Amniotic epithelial cell (primary cell): ENCODE data around the gene SOX30.
A peak's percentile ranks its signal among the peaks of the same experiment; 100 is the strongest.
"Not testable (repeated sequence)": the region's sequence is repeated elsewhere in the genome, so short reads cannot be mapped to it uniquely, and the experiment has no call there.

Experiments used
- DNase-seq: peaks from one replicate; pipeline ENCODE4 v3.0.0-alpha.2; 2010; ENCODE audit warnings: low read depth

The SOX30 gene

DNA sequence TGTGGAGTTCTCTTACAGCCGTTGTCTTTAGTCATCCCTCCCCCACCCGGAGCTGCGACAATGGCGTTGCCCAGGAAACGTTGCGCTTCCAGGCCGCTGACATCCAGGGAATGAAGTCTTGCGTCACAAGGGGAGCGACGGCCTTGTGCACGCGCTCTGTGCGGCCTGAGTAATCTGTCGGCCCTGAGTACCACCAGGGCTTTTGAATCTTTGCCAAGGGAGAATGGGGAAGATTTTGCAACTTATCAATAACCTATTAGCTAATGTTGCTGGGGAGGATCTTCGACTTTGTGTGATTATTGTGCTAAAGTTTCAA, at the start of gene SOX30:
SOX30 (minus strand) TSS at position 62 of the 316 bp plus-strand sequence. CDS start 360 bp downstream, outside the sequence.
- no peak for DNase-seq

DNA sequence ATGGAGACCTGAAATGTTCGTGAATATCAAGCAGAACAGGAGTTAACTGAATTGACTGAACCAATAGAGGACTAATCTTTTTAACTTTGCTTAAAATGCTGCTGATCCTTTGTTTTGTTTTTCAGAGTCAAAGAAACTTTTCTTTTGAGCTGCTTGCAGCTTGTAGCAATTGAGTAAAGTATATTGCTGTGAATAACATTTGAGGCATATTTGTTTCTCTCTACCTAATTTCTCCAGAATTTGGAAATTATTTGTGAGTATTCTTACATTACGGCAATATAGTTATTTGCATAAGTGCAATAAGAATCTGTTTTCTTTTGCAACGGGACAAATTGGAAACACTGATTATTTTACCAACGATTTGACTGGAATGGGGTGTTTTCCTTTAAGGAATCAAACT, 46.4 kb upstream of the SOX30 start:
- not testable (repeated sequence) for DNase-seq

DNA sequence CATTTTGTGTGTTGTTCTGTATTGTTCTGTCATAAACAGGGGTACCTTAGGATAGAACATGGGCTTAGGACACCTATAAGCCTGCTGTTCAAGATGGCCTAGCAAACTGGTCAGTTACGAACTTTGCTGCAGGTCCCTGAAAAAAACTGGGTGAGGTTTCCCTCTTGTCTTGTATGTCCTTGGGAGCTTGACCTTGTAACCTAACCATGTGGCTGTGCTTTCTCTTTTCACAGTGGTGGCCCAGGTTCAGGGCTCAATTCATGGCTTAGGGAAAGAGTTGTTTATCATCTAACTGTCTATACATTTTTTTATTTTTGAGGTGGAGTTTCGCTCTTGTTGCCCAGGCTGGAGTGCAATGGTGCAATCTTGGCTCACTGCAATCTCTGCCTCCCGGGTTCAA, 43.9 kb upstream of the SOX30 start:
- not testable (repeated sequence) for DNase-seq

DNA sequence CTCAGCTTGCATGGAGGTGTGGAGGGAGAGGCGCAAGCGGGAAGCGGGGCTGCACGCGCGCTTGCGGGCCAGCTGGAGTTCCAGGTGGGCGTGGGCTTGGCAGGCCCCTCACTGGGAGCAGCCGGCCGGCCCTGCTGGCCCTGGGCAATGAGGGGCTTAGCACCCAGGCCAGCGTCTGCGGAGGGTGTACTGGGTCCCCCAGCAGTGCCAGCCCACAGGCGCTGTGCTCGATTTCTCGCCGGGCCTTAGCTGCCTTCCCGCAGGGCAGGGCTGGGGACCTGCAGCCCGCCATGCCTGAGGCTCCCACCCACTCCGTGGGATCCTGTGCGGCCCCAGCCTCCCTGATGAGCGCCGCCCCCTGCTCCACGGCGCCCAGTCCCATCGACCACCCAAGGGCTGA, 41.6 kb upstream of the SOX30 start:
- DNase-seq = not testable (repeated sequence)

DNA sequence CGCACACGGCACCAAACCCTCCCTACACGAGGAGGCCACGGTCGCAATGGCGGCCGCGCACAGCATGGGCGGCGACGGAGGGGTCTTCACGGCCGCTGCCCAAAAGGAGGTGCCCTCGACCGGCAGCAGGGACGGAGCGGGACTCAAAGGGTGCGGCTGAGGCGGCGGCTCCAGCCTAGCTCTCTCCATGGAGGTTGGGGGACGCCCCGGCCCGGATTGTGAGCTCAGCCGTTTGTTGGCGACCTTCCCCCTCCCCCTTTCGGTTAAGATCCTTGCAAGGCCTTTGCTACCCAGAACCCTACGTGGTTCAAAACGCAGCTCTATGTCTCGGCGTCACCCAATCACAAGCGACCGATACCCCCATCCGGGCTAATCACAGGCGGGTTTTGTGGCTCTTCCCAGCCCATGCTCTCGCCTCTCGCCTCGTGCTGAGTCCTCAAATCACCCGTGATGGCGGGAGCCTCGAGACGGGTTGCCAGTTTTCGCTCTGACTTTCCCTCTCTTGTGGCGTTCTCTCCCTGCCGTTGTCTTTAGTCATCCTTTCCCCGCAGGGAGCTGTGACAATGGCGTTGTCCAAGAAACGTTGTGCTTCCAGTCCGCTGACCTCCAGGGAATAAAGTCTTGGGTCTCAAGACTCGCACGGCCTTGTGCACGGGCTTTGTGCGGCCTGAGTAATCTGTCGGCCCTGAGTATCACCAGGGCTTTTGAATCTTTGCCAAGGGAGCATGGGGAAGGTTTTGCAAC, 38.6 kb upstream of the SOX30 start:
- DNase-seq = no peak

DNA sequence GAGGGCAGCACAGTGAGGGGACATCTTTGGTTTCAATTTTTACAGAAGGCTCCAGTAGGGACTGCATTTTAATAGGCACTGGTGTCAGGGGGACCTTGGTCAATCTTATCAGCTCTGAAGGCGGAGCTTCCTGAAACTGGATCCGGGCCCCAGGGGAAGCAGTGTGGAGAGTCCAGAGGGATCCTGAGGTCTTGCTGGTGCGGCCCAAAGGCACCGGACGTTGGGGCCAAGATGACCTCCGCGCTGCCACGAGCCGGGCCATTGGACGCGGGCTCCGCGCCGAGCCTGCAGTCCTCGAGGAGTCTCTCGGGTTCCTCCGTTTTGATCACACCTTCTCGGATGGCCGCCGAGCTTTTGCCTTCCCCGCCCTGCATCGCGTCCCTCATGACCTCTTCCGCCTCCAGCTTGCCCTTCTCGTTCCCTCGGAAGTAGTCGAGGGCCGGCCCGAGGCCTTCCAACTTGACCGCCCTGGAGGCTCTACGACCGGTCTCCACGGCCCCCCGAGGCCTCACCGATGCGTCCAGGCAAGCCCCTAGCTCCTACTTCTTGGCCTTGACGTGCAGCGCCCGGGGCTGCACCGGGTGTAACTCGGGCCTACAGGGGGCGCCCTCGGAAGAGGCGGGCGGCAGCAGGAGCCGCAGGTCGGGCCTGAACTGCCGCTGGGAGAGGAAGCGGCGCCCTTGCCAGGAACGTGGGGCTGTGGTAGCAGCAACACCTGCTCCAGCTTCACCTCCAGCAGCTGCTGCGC, 37.9 kb upstream of the SOX30 start:
- no peak for DNase-seq

DNA sequence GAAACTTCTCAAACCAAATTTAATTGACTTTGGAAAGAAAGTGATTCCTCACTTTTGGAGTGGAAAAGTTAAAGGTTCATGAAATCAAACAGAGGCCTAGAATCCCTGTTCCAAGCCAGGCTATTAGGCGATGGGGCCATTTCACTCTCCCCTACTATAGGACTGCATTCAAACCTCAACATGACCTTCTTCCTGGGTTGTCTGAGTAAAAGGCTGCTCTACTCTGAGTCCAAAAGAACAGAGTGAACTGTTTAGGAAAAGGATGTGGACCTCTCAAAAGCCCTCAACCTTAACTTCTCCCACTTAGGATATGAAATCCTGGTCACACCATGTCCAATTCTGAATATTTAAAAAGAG, 34.9 kb upstream of the SOX30 start:
- DNase-seq = no peak

DNA sequence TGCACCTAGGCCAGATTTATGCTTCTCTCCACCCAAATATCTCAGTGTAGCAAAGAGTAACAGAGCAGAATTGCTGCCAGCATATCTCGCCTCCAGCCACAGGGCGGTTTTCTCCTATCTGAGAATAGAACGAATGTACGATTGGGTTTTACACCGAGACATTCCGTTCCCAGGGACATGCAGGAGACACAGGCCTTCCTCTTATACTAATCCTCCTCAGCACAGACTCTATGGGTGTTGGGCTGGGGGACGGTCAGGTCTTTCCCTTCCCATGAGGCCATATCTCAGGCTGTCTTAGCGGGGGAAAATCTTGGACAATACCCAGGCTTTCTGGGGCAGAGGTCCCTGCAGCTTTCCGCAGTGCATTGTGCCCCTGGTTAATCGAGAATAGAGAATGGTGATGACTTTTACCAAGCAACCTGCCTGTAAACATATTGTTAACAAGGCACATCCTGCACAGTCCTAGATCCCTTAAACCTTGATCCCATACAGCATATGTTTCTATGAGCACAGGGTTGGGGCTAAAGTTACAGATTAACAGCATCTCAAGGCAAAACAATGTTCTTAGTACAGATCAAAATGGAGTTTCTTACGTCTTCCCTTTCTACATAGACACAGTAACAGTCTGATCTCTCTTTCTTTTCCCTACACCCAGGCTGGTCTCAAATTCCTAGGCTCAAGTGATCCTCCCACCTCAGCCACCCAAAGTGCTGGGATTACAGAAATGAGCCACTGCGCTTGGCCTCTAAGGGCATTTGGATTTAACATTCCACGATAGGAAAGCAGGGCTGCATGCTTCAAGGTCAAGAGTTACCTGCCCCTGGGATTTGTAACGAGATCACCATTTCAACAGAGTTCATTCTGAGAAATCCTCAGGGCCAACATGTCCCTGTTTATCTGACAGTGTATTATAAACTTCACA, 34.3 kb upstream of the SOX30 start:
- not testable (repeated sequence) for DNase-seq

DNA sequence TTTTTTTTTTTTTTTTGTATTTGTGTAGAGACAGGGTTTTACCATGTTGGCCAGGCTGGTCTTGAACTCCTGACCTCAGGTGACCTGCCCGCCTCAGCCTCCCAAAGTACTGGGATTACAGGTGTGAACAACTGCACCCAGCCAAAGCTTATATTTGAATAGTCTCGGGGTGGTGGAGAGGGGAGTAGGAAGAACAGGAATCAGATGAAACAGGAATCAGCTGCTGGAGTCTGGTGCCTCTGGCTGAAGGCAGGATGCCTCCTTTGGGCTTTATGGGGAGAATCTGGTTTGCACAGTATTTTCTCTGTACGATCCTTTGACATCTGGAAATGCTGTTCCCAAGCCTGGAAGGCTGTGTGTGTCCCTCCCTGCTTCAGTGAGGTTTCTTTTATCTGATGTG, 30.0 kb upstream of the SOX30 start:
- no peak for DNase-seq

DNA sequence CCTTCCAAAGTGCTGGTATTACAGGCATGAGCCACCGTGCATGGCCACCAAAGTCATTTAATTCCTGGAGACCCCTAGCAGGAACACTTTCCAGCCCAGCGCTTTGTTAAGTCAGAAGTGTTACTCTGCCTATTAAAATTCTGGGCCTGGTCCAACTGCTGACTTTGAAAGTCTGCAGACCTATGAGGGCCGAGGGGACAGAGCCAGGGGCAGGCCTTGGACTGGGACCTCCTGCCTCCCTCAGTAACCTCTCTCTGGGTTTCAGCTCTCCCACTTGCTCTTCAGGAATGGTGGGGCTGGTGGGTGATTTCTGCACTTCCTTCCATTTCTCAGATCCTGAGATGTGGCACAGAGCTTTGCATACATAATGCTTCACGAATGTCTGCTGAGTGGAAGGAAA, 28.8 kb upstream of the SOX30 start:
- DNase-seq = no peak

DNA sequence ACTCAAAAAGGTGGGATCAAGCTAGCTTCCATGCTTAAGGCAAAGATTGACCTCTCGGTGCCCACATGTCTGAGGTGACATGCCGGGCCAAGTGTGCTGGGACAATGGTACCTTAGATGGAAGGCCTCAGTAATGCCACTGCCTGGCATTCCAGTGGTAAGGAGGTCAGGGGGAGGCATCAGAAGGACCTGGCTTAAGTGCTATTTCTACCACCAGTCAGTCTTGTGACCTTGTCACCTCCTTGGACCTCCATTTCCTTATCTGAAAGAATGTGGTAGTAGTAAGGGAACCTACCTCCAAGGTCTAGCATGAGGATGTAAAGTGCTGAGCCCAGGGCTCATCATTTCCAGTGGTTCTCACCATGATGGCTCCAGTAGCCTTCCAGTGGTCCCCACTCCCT, 28.0 kb upstream of the SOX30 start:
- no peak for DNase-seq

DNA sequence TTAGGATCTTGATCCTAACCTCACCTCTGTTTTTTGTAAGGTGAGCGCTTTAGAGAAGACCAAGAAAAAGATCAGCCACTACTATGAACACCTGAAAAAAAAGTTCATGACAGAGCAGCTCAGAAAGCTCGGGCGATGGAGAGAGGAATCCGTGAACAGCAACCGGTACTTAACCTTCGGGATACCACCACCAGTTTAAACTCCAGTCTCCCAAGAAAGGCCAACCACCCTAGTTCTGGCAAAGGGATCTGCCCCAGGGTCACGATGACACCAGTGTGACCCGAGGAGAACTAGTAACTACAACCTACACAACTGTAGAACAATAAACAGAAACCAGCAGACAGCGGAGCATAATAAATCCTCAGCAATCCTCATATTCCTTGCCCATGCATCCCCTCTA, 27.6 kb upstream of the SOX30 start:
- no peak for DNase-seq

DNA sequence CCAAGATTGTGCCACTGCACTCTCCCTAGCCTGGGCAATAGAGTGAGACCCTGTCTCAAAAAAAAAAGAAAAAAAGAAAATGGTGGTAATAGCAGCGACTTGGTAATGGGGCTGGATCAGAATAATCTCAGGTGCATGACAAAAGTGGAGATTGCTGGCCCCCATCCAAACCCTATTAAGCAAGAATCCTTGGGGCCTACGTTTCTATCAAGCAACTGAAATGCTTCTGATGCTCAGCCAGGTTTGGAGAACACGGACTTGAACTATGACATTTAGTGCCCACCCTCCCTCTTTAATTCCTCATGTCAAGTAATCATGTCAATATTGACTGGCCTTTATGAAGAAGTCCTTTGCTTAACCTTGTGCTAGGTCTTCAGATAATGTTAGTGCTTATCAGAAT, 25.7 kb upstream of the SOX30 start:
- no peak for DNase-seq

DNA sequence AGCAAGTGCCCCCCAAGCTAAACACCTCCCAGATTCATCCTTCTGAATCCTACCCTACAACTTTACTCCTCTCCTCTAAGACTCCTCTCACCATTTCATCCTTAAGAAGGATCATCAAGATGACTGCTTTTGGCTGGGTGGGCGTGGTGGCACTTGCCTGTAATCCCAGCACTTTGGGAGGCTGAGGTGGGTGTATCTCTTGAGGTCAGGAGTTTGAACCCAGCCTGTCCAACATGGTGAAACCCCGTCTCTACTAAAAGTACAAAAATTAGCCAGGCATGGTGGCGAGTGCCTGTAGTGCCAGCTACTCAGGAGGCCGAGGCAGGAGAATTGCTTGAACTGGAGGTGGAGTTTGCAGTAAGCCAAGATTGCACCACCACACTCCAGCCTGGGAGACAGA, 22.1 kb upstream of the SOX30 start:
- not testable (repeated sequence) for DNase-seq

DNA sequence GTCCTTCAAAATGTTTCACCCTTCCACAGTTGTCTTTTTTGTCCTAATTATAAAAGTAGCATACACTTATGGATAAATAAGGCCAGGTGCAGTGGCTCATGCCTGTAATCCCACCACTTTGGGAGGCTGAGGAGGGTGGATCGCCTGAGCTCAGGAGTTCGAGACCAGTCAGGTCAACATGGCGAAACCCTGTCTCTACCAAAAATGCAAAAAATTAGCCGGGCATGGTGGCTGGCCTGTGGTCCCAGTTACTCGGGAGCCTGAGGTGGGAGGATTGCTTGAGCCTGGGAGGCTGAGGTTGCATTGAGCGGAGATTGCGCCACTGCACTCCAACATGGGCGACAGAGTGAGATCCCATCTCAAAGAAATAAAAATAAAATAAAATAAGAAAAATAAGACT, 20.7 kb upstream of the SOX30 start:
- no peak for DNase-seq

DNA sequence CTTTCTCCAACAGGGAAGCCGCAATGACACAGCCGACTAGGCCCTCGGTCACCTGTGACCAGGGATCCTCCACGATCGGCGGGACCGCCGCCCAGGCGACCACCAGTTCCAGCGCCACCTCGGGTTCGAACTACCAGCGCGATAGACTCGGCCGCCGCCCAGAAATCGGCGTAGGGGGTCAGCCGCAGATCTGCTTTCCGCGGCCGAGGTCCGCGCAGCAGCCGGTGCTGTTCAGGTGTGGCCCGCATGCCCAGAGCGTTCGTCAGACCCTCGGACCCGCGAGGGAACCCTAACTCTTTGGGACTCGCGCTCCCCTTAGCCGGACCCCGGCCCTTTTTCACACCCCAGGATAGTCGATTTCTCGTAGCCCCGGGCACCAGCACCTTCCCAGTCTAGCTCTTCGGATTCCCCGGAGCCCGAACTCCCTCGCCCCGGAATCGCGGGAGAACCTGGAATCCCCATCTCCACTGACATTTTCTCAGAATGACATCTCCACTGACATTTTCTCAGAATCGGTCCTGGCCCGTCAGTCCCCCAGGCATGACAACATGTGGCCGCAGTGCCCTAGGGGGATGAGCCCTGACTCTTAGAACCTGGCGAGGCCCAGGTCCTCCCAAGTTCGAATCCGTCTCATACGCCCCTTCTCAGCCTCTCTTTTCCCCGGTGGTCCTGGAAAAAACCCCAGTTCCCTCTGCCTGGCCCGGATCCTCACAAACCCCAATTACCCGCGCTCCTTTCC, 19.5 kb upstream of the SOX30 start:
- no peak for DNase-seq

DNA sequence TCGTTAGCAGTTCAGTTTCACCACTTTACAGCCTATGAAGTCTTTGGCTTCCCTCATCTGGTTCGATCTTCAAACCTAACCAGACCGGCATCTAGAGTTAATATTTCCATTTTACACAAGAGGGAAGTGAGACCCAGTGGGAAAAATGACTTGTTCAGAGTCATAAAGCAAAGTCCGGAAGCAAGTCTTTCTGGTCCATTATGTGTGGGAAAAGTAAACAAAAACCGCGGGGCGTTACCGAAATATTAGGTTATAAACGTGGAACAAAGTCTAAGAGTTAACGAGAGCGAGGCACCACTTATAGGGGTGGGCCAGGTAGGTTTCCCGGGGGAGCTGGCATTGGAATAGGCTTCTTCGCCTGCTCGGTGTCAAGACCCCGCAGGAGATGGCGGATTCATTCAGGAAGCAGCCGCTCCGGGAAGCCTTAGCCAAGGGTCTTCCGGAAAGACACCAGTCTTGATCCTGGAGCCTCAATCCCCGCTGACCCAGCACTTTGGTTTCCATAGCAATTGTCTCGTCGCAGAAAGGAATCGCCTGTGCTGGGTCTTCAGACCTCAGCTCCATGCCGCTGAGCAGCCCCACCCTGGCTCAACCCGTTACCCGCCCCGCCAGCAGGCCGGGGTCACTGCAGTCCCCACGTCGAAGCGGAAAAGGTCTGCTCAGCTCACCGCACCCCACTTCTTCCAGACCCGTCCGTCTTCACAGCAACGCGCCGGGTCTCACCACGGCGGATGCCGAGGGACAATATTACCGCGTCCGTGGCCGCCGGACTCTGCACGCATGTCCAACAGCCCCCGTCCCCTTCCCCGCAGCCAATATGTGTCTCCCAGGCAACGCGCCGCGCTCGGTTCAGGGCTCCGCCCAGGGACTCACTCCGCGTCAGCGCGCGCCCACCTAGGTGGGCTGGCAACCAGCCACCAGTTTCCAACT, 18.7 kb upstream of the SOX30 start, which contains the start of gene C5orf52:
C5orf52 (plus strand) TSS at position 872 of the 930 bp plus-strand sequence. CDS start 82 bp downstream, outside the sequence.
- DNase-seq = no peak

DNA sequence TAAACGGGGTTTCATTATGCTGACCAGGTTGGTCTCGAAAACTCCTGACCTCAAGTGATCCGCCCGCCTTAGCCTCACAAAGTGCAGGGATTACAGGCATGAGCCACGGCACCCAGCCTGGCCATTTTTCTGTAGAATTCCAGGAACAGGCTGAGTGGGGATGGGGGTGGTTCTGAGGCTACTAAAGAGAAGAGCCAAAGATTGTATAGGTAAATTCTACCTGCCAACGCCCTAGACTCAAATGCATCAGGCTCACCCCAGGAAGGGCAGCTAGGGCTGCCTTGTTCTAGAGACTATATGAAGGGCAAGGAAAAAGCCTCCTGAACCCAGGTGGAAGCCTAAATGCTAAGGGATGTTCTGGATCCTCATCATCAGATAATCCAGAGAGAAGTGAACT, 17.5 kb upstream of the SOX30 start:
- DNase-seq = no peak

DNA sequence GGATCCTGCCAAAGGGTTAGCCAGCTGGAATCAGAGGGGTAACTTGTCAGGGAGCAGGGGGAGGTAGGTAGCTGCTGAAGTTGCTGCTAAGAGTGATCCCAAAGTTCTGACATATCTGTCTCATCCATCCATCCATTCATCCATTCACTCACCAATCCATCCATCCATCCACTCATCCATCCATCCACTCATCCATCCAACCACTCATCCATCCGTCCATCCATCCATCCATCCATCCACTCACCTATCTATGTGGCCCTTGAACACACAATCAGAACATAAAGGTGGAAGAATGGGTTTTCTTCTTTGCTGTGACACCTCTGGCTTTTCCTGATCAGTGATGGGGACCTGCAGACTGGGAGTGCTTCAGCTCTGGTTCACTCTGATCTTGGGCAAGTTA, 16.1 kb upstream of the SOX30 start:
- DNase-seq = no peak

DNA sequence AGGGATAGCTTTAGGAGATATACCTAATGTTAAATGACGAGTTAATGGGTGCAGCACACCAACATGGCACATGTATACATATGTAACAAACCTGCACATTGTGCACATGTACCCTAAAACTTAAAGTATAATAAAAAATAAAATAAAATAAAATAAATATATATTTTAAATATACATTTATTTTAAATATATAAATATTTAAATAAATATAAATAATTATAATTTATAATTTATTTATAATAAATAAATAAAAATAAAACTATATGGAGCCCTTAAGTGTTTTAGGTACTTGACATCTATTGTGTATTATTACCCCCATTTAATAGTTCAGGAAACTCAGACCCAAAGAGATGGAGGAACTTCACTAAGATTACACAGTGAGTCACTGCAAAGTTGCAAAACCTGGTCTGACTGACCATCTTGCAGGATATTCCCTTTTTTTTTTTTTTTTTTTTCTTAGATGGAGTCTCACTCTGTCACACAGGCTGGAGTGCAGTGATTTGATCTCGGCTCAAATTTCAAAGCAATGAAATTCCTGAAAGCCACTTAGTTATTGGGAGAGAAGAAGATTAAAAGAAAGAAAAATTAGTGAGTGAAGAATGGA, 13.3 kb upstream of the SOX30 start:
- peak; percentile 91 for DNase-seq
